NCI-H748 (cell line): ENCODE results near the gene CHI3L2.
"Not testable (repeated sequence)": the region's sequence is repeated elsewhere in the genome, so short reads cannot be mapped to it uniquely, and the experiment has no call there.

Experiments
- DNase-seq: peaks from one replicate; lab custom pipeline; 2025; ENCODE audit not compliant: unreplicated experiment; lab: John Stamatoyannopoulos, UW

Gene CHI3L2

DNA sequence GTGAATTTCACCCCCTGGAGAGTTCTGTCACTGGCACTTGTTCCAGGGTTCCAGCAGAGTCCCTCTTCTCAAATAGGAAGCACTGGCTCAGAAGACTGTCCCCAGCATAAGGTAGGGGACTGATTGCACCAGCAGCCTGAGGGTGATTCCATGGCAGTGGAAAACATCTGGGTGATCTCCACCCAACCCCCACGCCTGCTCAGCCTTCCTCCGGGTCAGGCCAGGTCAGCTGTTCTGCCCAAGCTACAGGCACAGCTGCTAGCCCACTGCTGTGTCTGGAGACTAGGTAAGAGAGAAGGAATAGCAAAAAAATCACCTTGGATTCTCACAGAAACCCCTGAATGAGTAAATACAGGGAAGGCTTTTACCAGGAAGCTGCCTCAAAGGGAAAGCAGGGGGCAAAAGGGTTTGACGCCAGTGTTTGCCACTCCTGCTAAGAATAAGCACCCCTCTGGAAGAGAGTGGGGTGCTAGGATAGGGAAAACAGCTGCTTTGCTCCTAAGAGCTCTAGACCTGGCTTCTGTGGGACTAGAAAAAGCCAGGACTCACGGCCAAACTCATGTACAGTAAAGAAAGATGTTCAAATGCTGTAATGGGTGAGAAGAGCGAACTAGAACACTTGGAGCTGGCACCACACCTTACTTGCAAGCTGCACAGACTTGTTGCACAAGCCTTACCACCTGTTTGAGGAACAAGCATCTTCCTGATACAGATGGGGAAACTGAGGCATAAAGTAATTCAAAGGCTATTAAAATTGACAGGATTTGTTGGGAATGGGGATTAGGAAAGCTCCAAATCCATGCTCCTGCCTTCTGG lies 26.0 kb upstream of the CHI3L2 start:
- no peak for DNase-seq

DNA sequence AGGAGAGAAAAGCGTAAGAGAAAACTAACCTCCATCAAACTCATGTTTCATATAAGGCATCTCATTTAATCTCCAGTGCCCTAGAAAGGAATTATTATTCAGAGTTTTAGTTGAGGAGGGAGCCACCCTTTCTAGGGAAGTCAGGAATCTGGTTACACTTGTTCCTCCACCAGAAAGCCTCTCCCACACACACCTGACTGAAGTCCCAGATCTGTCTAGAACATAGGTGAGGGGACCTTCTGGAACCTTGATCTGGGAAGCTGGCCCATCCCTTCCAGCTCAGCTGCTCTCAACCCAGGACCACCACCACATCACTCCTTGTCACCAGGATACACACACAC lies 25.2 kb upstream of the CHI3L2 start:
- DNase-seq = no peak

GRCh38 chr1:111202707-111203623 lies 24.5 kb upstream of the CHI3L2 start:
- DNase-seq = no peak

DNA sequence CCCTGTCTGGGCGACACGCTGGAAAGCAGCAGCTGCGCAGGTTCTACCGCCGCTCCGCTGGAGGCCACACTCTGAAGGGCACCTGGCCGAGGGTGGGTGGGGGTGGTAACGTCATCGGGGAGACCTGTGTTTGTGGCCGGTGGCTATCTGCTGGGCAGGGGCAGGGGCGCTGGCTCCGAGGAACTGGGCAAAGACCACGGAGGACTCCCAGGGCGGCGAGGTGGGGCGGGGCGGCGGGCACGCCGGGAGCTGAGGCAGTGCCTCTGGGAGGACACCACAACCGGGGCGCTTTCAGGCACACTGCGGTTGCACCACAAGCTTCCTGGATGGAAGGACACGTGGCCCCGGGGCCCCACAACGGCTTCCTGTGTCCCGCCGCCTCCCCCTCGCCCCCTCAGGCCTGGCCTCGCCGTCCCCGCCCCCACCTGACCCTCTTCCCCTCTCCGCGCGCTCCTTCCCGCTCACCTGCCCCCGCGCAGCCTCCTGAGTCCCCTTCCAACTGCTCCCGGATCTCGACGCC lies 23.8 kb upstream of the CHI3L2 start:
- DNase-seq = peak; percentile 58

- peak; percentile 55 for DNase-seq
Observed at GRCh38 chr1:111204201-111204982, 23.1 kb upstream of the CHI3L2 start.

DNA sequence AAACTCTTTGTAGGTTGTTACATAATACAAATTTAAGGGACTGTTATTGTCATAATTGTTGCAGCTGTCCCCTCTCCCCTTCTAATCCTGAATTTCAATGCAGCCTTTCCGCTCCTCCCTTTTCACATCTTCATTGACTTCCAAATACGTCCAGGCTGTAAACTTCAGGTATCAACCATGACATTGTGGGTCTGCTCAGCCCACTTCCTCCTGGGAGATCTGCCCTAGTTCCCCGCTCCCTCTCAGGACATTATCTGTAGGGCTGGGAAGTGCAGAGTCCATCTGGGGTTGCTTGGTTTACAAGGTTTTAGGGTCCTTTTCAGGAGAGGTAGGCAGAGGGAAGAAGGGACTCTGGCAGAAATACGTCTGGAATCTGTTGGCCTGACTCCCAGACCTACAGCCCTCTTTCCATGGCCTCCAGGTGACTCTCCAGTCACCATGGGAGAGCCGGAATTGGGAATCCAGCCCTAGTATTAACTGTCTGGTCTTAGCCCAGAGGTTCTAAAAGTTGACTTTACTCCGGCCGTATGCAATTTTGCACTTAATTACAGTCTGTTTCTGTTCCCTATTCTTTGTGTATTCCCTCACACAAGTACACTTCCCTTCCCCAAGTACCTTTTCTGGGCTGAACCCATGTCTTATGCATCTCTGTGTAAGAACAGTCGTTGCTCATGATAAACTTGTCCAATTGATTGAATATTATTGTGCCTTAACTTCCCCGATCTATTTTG lies 22.4 kb upstream of the CHI3L2 start:
- no peak for DNase-seq

- no peak for DNase-seq
Observed at GRCh38 chr1:111205714-111206050, 21.8 kb upstream of the CHI3L2 start.

DNA sequence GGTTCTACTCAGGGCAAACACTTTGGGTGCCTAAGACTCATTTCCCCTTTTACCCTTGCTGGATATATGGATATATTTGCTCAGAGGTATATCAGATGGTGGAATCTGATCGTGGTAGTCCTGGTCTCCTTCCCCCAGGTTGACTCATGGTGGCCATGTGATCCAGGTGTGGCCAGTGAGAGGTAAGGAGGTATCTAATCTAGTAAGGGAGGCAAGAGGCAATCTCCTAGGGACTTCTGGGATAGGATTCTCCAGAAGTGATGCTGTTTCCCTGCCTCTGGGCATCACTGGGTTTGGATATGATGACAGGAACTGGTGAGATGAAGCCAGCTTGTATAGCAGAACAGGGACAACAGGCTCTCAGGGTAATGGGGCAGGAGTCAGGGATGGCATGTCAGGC lies 18.6 kb upstream of the CHI3L2 start:
- no peak for DNase-seq

- no peak for DNase-seq
Observed at GRCh38 chr1:111209622-111210021, 17.9 kb upstream of the CHI3L2 start.

- DNase-seq = no peak
Observed at GRCh38 chr1:111211921-111212320, 15.6 kb upstream of the CHI3L2 start.

- no peak for DNase-seq
Observed at GRCh38 chr1:111212634-111213335, 14.7 kb upstream of the CHI3L2 start.

GRCh38 chr1:111213412-111213811 lies 14.1 kb upstream of the CHI3L2 start:
- DNase-seq = no peak

DNA sequence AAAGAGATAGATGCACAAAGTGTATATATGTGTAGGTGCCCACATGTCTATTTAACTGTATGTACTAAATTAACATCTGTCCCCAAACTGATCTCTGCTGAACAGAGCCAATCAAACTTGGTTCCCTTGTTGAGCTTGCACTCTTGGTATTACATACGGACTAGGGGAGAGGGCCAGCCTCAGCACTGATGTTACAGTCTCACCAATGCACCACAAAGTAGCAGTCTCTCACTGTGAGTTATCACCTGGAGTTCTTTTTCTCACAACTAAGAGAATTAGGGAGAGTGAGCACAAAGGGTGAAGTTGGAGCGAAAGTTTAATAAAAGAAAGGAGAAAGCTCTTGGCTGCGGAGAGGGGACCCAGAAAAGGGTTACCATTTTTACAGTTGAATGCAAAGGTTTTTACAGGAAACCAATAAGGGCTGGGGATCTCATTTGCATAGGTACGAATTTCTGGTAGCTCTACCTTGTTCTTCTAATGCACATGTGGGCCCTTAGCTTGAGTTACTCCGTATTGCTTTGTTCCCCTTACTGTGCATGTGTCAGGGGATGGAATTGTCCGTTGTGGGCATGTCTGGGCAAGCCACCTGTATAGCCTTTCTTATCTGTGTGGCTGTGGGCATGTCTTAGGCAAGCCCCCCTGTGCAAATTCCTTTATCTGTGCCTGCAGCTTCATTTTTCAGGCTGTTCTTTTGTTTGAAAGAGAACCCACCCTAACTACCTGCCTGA lies 13.3 kb upstream of the CHI3L2 start:
- peak; percentile 71 for DNase-seq

DNA sequence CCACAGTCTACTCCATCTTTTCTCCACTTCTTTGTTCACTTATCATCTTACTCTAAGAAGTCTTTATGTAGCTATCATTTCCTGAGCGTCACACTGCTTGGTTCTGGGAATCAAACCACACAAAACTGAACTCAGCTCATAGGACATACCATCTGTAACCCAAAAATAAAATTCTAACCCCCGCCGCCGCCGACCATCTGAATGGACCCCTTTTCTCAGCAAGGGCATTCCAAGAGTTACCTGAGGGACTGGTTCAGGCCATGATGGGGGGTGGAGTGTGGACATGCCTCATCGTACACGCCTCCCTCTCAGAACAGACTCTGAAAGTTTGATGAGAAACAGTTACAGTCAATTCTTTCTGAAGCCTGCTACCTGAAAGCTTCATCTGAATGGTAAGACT lies 12.6 kb upstream of the CHI3L2 start:
- DNase-seq = no peak

- DNase-seq = not testable (repeated sequence)
Observed at GRCh38 chr1:111215285-111215684, 12.2 kb upstream of the CHI3L2 start.

DNA sequence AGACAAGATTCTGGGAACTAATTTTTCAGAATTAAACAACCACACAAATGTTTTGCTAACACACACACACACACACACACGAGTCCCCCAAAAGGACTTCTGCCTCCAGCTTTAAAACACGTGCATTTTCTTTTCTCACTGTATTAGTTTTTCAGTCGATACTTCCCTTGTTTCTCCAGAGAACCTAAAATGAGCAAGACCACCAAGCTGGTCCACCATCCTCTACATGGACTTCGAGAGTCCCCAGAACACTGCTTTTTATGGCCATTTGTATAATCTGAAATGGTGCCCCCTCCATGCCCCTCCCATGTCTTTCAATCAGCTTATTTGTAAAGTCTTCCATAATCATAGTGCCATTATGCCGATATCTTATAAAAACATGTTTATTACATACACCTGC lies 10.8 kb upstream of the CHI3L2 start:
- no peak for DNase-seq

DNA sequence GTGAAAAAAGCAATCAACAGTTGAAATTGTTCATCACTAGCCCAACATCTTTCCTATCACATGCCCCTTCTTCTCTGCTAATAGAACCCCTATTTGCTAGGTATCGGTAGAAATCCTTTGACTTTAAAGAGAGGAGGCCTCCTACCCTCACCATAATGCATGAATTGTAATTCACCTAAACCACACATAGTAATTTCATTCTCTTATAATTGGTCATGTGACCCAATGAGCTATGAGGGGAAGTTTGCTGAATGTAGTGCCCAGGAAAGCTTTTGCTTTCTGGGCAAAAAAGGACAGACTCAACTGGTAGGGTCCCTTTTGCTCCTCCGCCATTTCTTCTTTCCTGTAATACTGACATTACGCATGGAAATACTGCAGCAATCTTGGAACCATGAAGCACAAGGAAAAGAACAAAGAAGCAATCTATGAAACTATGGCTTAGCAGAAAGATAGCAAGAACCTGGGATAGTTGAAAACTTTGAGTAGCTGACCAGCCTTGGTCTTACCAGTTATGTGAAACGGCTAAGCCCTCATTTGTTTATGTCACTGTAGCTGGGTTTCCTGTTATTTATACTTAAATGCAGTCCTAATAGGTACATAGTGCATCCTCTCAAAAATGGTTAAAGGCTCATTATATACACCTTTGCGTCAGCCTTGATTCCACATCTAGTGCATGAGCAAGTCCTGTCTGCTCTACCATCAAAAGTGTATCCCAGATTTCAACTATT lies 10.2 kb upstream of the CHI3L2 start:
- no peak for DNase-seq

- DNase-seq = no peak
Observed at GRCh38 chr1:111218701-111219556, 8.6 kb upstream of the CHI3L2 start.
